Measurements from ENCODE around the gene KIAA1549.

KIAA1549 gene

DNA sequence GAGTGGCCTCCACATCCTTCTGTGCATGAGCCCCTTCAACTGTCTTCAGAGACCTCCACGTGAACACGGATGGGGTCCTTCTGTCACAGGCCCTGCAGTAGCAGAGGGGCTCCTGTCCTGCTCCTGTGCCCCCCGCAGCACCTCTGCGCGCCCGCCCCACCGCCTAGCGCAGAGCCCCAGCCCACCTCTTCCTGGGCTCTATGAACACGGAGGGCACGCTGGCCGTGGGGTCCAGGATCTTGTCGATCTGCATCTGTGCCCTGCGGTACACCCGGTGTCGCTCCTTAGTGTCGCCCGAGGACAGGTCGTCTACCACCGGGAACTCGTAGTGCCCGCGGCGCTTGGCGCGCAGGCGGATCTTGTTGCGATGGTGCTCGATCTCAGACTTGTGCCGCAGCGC is 111.8 kb downstream of the KIAA1549 start:
- Histone ChIP-seq H3K4me1 (ENCODE audit: control insufficient read depth, insufficient read depth, low read length) (no peaks in the 10 kb centered on the region), H3K4me3 (ENCODE audit: low read depth, low read length) (no peak overlapping the region), H3K9me3 (ENCODE audit: control insufficient read depth, insufficient read depth, low read depth, low read length) (no peaks in the 10 kb centered on the region), H3K27ac (ENCODE audit: extremely low read depth, low read depth, low read length) (no peak overlapping the region), H3K36me3 (ENCODE audit: control insufficient read depth in 2 of 2, insufficient read depth in 1 of 2, low read length in 2 of 2) (peaks cover 4 to 32% of the 10 kb centered on the region in 2 experiments; a peak in 2 of 3 replicates)
- CTCF ChIA-PET: no interaction called here
- POLR2A ChIA-PET: no interaction called here
- TF ChIP-seq ZNF155 (tag by site-specific recombination; IDR thresholded peaks at IDR 0.05) (no peak), ZNF629 (tag by site-specific recombination; IDR thresholded peaks at IDR 0.05) (no peak), OVOL3 (tag by site-specific recombination; IDR thresholded peaks at IDR 0.05) (no peak), MZF1 (tag by site-specific recombination; IDR thresholded peaks at IDR 0.05; ENCODE audit: borderline replicate concordance) (no peak), ZNF146 (tag by site-specific recombination; IDR thresholded peaks at IDR 0.05) (no peak), ZNF391 (tag by site-specific recombination; IDR thresholded peaks at IDR 0.05; ENCODE audit: borderline replicate concordance, low read depth) (no peak), ZNF112 (tag by site-specific recombination; IDR thresholded peaks at IDR 0.05) (no peak), ZNF514 (tag by site-specific recombination; IDR thresholded peaks at IDR 0.05) (no peak), ZNF843 (tag by site-specific recombination; IDR thresholded peaks at IDR 0.05) (no peak), HIC1 (tag by site-specific recombination; IDR thresholded peaks at IDR 0.05) (no peak), MEIS1 (CRISPR knock-in tag; IDR thresholded peaks at IDR 0.05; ENCODE audit: borderline replicate concordance) (no peak), ZBTB20 (tag by site-specific recombination; IDR thresholded peaks at IDR 0.05) (no peak), ZSCAN30 (tag by site-specific recombination; IDR thresholded peaks at IDR 0.05) (no peak), ZNF571 (tag by site-specific recombination; IDR thresholded peaks at IDR 0.05) (no peak), CTCF (tag by site-specific recombination; IDR thresholded peaks at IDR 0.05) (no peak)
- TF ChIP-seq, protein P1, sequence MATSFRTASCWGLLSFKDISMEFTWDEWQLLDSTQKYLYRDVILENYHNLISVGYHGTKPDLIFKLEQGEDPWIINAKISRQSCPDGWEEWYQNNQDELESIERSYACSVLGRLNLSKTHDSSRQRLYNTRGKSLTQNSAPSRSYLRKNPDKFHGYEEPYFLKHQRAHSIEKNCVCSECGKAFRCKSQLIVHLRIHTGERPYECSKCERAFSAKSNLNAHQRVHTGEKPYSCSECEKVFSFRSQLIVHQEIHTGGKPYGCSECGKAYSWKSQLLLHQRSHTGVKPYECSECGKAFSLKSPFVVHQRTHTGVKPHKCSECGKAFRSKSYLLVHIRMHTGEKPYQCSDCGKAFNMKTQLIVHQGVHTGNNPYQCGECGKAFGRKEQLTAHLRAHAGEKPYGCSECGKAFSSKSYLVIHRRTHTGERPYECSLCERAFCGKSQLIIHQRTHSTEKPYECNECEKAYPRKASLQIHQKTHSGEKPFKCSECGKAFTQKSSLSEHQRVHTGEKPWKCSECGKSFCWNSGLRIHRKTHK (tag by site-specific recombination; IDR thresholded peaks at IDR 0.05): no peak
- TF ChIP-seq, protein P2, sequence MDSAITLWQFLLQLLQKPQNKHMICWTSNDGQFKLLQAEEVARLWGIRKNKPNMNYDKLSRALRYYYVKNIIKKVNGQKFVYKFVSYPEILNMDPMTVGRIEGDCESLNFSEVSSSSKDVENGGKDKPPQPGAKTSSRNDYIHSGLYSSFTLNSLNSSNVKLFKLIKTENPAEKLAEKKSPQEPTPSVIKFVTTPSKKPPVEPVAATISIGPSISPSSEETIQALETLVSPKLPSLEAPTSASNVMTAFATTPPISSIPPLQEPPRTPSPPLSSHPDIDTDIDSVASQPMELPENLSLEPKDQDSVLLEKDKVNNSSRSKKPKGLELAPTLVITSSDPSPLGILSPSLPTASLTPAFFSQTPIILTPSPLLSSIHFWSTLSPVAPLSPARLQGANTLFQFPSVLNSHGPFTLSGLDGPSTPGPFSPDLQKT (IDR thresholded peaks at IDR 0.05; ENCODE audit: borderline replicate concordance, low read depth, low read length): no peak

DNA sequence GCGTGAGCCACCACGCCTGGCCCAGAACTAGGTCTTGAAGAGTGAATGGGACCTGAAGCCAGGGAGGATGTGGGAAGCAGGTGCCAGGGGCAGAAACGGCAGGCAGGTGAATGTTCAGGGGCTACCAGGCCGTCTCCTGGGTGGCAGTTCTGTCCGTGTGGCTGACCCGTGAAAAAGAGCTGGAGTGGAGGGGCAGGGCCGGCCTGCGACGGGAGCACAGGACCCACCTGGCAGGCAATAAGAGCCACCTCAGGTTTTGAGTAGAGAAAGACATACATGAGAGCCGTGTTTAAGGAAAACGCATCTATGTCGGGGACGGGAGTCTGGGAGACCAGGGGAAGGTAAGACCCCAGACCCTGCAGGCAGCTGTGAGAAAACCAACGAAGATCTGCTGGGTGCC is 112.5 kb downstream of the KIAA1549 start:
- POLR2A ChIA-PET: no interaction called here
- peaks cover 4 to 32% of the 10 kb centered on the region in 2 experiments; a peak in 2 of 3 replicates for H3K36me3 ChIP-seq (ENCODE audit: control insufficient read depth in 2 of 2, insufficient read depth in 1 of 2, low read length in 2 of 2)

More for the DNA sequence above, 112.5 kb downstream of the KIAA1549 start:
- no peaks in the 10 kb centered on the region for H3K9me3 ChIP-seq (ENCODE audit: control insufficient read depth, insufficient read depth, low read depth, low read length)
- H3K4me3 ChIP-seq (ENCODE audit: low read depth, low read length): no peak overlapping the region
- TF ChIP-seq ZNF341 (tag by site-specific recombination; IDR thresholded peaks at IDR 0.05; ENCODE audit: low read depth): no peak
- TF ChIP-seq ZNF596 (tag by site-specific recombination; IDR thresholded peaks at IDR 0.05): no peak
- no peak for TF ChIP-seq ZNF324 (tag by site-specific recombination; IDR thresholded peaks at IDR 0.05)
- no peak for TF ChIP-seq ZBTB21 (tag by site-specific recombination; IDR thresholded peaks at IDR 0.05)
- TF ChIP-seq ZNF132 (tag by site-specific recombination; IDR thresholded peaks at IDR 0.05; ENCODE audit: borderline replicate concordance): no peak
- no peak for TF ChIP-seq ZNF76 (tag by site-specific recombination; IDR thresholded peaks at IDR 0.05; ENCODE audit: borderline replicate concordance, low read depth)
- no peak for TF ChIP-seq ZNF37A (tag by site-specific recombination; IDR thresholded peaks at IDR 0.05)
- no peak for TF ChIP-seq ZNF175 (tag by site-specific recombination; IDR thresholded peaks at IDR 0.05)
- TF ChIP-seq, protein P3, sequence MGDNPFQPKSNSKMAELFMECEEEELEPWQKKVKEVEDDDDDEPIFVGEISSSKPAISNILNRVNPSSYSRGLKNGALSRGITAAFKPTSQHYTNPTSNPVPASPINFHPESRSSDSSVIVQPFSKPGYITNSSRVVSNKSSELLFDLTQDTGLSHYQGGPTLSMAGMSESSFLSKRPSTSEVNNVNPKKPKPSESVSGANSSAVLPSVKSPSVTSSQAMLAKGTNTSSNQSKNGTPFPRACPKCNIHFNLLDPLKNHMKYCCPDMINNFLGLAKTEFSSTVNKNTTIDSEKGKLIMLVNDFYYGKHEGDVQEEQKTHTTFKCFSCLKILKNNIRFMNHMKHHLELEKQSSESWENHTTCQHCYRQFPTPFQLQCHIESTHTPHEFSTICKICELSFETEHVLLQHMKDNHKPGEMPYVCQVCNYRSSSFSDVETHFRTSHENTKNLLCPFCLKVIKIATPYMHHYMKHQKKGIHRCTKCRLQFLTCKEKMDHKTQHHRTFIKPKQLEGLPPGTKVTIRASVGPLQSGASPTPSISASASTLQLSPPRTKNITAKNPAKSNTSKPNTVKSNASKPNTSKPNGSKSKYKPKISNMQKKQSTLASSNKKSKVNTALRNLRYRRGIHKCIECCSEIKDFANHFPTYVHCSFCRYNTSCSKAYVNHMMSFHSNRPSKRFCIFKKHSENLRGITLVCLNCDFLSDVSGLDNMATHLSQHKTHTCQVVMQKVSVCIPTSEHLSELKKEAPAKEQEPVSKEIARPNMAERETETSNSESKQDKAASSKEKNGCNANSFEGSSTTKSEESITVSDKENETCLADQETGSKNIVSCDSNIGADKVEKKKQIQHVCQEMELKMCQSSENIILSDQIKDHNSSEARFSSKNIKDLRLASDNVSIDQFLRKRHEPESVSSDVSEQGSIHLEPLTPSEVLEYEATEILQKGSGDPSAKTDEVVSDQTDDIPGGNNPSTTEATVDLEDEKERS (tag by site-specific recombination; IDR thresholded peaks at IDR 0.05): no peak
- H3K4me1 ChIP-seq (ENCODE audit: control insufficient read depth, insufficient read depth, low read length): no peaks in the 10 kb centered on the region
- CTCF ChIA-PET: no interaction called here
- H3K27ac ChIP-seq (ENCODE audit: extremely low read depth, low read depth, low read length): no peak overlapping the region
